Body of pancreas (tissue), 4 donors: ENCODE measurements around the gene KCTD2.

Experiments
- POLR2A ChIP-seq, 3 donors: fragments of 450-650 bp; IDR thresholded peaks; one replicate each; pipeline ENCODE4 v1.6.1; 2016; ENCODE audit warnings: antibody characterized with exemption in 3 of 3, mild to moderate bottlenecking in 2 of 3
- TF ChIP-seq, protein P1 (sequence below), 7 experiments: fragments of 450-650 bp in 4 of 7; fragments of 200-600 bp in 3 of 7; sonication (generic) in 3 of 7; IDR thresholded peaks; one replicate each; pipeline ENCODE4 v1.5.1; 2016 to 2019; ENCODE audit warnings: antibody characterized with exemption in 7 of 7

DNA sequence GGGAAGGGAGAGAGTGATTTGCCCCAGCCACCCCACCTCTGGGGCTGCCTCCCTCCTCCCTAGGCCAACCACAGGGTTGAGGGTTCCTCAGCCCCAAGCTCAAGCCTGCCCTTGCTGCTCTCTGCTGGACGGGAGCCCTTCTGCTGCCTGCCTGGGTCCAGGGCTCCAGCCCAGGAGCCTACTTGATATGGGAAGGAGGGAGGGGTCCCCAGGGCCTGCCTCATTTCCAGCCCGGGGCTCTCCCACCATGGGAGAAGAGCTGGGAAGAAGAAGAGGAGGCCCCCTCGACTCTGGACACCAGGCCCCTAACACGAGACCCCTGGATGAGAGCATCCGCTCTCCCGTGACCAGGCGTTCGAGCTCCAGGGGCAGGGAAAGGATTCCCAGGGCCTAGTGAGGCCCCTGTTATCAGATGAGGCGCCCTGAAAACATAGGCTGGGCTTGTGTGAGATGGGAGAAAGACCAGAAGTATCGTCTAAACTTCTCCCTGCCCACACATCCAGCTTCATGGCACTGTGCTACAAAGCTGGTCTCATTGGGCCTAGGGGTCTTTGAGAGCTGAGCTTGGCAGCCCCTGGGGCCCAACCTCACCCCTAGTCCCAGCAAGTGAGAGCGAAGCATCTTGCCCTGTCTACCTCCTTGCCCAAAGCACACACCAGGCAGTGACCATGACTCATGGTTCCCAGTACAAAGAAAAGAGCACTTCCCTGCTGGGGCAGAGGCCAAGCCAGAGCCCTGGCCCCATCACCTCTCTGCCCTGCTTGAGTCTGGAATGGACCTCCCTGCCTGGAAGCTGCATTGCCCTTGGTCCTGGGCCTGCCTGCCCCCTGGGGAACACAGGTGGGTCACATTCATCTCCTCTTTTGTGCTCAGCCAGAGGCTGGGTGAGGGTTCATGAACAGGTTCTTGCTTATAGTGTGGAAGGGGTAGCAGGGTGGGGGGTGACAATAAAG lies 41.7 kb downstream of the KCTD2 start:
- TF ChIP-seq POLR2A (IDR thresholded peaks at IDR 0.05): peak in 1 of 3 donors; percentile 9
- TF ChIP-seq, protein P1, sequence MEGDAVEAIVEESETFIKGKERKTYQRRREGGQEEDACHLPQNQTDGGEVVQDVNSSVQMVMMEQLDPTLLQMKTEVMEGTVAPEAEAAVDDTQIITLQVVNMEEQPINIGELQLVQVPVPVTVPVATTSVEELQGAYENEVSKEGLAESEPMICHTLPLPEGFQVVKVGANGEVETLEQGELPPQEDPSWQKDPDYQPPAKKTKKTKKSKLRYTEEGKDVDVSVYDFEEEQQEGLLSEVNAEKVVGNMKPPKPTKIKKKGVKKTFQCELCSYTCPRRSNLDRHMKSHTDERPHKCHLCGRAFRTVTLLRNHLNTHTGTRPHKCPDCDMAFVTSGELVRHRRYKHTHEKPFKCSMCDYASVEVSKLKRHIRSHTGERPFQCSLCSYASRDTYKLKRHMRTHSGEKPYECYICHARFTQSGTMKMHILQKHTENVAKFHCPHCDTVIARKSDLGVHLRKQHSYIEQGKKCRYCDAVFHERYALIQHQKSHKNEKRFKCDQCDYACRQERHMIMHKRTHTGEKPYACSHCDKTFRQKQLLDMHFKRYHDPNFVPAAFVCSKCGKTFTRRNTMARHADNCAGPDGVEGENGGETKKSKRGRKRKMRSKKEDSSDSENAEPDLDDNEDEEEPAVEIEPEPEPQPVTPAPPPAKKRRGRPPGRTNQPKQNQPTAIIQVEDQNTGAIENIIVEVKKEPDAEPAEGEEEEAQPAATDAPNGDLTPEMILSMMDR (IDR thresholded peaks at IDR 0.05): no peak
